Breast epithelium (tissue), 3 donors: ENCODE data around the gene RNF130.

ENCODE experiments used
- CTCF ChIP-seq, 3 donors: fragments of 450-650 bp; IDR thresholded peaks; one replicate each; pipeline ENCODE4 v1.5.1; 2016 to 2017; ENCODE audit warnings: antibody characterized with exemption in 3 of 3, mild to moderate bottlenecking in 3 of 3, moderate library complexity in 3 of 3
- POLR2A ChIP-seq: fragments of 450-650 bp; IDR thresholded peaks from one replicate; pipeline ENCODE4 v1.6.1; 2016; ENCODE audit warnings: antibody characterized with exemption, mild to moderate bottlenecking, moderate library complexity

- no peak for TF ChIP-seq CTCF (IDR thresholded peaks at IDR 0.05)
- no peak for TF ChIP-seq POLR2A
Measured at GRCh38 chr5:180018347-180019060, 53.1 kb downstream of the RNF130 start.
